ENCODE data around the gene CASQ2.

The CASQ2 gene

DNA sequence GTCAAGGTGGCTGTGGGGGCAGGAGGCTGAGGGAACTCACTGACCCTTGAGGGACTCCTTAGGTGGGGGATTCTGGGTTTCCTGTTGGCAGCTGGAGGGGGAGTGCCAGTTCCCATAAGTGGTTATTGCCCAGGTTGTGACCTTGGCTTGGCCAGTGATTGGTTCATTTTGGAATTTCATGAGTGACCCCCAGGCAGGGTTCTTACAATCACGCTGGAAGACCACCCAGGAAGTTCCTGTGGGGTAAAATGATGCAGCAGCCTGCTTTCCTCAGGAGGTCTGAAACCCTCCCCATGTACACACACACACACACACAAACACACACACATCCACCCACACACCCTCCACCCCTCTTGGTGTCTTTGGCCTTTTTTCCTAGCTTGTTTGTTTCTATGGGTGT, 109.9 kb downstream of the CASQ2 start:
- no peak for DNase-seq

DNA sequence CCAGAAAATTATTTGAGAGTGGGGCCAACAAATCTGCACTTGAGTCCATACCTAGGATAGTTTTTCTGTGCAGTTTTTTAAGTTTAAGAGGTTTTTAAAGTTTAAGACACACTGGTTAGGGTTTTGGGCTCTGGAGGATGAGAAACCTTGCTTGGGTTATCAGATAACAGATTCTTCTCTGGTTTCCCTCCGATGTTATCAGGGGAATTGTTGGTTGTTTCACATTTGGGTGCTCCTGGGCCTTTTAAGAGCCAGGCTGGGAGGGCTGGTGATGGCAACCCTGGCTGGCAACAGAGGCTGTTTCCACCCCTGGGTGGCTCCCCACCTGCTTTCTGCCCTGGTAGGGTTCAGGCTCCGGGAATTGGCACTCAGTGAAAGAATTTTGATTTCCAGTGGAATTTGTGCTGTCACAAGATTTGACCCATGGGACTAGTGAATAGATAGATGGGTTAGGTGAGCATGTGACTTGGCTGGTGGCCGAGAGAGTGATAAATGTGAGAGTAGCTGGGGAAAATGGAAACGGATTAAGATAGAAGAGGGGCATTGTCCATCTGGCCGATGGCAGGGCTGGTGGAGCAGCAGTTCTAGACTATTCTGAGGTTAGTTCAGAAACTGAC, 111.9 kb downstream of the CASQ2 start:
- no peak for DNase-seq

DNA sequence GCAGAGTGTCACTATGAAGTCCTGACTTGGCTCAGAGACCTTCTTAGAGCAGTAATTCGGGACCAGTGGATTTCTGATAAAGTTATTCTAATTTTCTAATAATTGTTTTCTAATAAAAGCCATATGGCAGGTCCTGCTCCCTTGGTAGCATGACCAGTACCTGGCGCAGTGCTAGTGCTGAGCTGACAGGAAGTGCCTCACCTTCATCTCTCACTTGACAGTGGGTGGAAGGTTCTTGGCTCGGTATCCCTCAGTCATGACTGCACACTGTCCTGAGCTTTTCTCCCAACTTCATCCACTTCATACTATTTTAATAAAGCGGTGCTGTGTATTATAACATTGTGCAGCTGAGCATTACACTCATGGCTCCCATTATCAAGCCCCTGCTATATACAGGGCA, 112.6 kb downstream of the CASQ2 start:
- no peak for DNase-seq

DNA sequence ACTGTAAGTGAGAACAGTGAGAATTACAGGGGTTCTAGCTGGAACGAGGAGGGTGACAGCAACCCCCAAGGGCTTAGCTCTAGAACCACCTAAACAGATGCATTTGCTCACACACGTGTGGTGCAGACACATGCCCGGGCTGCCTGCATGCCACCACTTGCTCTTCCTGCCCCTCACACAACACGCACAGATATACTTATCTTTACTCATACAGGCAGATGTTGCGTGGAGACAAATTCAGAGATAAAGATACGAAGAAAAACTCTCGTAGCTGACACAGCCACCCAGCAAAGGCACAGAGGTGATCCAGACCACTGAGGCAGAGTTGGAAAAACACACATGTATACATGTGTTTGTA, 113.2 kb downstream of the CASQ2 start:
- DNase-seq = no peak

DNA sequence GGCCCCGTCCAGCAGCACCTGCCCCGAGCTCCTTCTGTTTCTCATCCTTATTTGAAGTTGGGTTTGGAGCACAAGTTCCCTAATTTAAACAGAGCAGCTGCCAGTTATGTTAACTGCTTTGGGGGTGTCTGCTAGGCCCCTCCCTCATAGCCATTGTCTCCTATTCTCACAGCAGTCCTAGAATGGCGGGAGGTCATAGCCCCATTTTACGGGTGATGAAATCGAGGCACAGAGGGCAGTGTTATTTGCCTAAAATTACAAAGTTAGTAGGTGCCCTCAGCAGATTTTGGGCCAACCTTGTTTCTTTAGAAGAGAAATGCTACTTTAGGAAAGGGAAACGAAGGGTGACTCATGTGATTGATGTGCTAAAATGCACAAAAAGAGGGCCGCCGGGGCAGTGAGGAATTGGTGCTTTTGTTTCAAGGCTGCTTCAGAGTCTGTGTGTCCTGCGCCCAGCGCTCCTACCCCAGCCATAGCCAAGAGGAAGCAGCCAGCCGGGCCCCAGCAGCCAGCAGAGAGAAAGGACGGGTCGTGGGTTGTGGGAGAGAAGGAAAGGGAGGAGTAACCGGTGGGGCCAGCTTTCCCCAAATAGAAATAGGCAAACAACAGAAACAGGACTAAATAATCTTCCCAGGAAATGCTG, 113.7 kb downstream of the CASQ2 start:
- no peak for DNase-seq

DNA sequence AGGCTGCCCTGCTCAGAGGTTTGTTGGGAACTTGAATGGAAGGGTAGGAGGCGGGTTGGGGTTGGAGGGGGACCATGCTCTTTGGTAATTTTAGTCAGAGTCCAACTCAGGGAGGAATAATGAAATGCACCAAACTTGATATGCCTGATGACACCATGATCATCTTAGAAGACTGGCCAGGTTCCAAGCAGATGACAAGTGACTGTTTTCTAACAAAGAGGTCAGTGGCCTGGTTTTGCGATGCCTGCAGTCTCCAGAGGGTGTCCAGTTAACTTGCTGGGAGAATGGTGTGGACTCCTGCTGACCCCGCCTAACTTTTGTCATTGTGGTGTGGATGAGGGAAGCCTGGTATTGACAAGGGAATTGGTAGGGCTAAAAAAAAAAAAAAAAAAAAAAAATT, 114.4 kb downstream of the CASQ2 start:
- no peak for DNase-seq

DNA sequence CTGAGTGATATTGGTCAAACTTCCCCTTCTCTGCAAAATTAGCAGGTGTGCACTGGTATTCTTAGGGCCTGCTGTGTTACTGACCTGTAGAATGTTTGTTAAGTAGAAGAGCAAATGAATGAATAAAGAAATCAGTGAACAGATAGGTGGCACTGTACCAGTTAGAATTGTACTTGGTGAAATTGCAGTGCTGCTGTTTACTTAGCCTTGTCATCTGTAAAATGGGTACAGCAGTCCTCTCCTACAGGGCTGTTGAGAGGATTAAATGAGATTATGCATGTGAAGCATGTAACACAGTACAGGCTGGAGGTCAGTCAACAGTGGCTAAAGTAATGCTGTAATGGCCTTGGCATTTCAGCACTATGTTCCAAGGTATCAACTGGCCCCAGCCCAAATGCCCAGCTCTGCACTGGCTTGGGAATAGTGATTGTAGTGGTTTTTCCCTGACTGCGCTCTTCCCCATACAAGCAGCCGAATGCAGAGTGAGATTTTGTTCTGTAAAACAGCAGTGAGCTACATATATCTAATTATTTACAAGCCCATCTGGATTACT, 116.2 kb downstream of the CASQ2 start:
- no peak for DNase-seq

DNA sequence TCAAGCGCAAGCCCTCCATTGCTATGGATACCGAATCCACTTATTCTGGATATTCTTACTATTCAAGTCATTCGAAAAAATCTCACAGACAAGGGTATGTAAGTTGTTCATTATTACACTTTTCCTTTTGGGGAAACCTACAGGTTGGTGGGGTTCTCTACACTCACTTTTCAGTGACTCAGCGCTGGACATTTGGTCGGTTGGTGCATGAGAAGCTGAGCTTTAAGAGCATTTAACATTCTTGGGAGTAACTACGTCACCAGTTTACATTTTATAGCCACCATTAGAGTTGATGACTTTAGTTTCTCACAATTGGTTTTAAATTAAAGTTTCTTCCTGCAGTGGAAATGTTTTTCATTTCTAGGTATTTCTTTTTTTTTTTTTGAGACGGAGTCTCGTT, 117.1 kb downstream of the CASQ2 start:
- DNase-seq = no peak

DNA sequence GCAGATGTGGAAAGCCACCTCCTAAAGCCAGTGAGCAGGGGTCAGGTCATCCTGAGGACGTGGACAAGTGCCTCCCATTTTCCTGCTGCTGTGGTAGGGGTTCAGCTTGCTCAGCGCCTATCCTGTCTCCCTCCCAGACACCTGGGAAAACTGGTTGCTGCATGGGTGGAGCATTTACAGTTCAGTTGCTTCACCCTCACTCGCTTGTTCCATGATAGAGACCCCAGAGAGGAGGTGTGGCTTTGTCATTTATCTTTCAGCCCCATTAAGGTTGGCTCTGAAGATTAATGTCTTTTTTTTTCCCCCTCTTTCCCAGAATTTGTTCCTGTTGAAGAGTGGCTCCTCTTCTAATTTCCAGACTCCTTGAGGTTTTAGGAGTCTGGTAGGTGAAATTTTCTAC, 117.6 kb downstream of the CASQ2 start:
- DNase-seq = no peak

Measured in retina (tissue), 1 donor.